ENCODE results near the gene COG4.

DNA sequence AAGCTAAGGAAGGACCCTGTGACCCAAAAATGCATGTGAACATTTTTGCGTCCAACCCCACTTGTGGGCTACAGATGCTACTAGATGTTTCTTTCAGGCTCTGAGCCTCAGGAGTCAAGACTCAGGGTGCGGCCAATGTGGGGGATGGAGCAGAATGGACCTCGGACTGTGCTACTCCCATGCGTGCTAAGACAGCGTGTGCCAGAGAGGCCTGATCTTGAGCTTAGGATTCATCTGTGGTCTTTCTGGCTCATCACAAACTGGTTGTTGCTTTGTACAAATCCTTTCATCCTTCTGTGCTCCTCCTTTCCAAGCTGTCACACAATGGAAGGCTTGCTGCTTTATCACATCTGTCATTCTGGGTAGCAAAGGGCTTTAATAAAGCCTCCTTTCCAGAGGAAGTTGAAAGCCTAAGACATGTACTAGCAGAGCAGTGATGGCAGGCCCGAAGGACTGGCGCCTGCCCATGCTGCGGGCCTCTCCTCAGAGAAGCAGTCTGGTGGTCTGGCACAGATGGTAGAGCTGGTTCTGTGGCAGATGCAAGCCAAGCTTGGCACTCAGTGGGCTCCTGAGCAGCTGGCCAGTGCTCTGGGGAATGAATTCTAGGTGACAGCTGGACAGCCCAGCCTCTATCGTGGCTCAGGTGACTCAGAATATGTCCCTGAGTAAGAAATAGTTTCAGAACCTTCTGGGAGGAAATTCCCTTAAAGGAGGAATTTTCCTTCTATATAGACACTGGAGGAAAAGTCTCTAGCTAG lies 27.8 kb downstream of the COG4 start:
- TF ChIP-seq, protein P1, sequence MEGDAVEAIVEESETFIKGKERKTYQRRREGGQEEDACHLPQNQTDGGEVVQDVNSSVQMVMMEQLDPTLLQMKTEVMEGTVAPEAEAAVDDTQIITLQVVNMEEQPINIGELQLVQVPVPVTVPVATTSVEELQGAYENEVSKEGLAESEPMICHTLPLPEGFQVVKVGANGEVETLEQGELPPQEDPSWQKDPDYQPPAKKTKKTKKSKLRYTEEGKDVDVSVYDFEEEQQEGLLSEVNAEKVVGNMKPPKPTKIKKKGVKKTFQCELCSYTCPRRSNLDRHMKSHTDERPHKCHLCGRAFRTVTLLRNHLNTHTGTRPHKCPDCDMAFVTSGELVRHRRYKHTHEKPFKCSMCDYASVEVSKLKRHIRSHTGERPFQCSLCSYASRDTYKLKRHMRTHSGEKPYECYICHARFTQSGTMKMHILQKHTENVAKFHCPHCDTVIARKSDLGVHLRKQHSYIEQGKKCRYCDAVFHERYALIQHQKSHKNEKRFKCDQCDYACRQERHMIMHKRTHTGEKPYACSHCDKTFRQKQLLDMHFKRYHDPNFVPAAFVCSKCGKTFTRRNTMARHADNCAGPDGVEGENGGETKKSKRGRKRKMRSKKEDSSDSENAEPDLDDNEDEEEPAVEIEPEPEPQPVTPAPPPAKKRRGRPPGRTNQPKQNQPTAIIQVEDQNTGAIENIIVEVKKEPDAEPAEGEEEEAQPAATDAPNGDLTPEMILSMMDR (IDR thresholded peaks at IDR 0.05 in 8 of 11, conservative IDR thresholded peaks at IDR 0.05 in 3 of 11): no peak
- no peak for TF ChIP-seq POLR2A (IDR thresholded peaks at IDR 0.05)
- TF ChIP-seq POLR2AphosphoS5 (IDR thresholded peaks at IDR 0.05): no peak
